Frontal cortex (tissue), 4 donors: ENCODE measurements around the gene KLHL29. TPM values are rescaled to one million over a fixed set of nuclear protein-coding genes. Genes with fewer than 3 reads are reported as not detected.
A peak's percentile ranks its signal among the peaks of the same experiment; 100 is the strongest.

Experiments
- DNase-seq, 2 donors: peaks; one replicate each; pipeline ENCODE4 v3.0.0; 2012; ENCODE audit warnings: low spot score in 2 of 2
- FAIRE-seq: peaks from 2 replicates; lab custom pipeline; 2012; peaks lifted over from hg19 to GRCh38; lab: Jason Lieb, UNC
- total RNA-seq: library from RNA; depleted of rRNA; stranded (reverse); fragments of >200 nt; gene quantifications from one replicate; pipeline ENCODE4 v1.2.3, GENCODE V29; 2014
- donor health status: control.
- donor health status: control.
- donor health status: control.

Gene KLHL29
- total RNA-seq, 1 donor from 2014 or later = 14.3 TPM

DNA sequence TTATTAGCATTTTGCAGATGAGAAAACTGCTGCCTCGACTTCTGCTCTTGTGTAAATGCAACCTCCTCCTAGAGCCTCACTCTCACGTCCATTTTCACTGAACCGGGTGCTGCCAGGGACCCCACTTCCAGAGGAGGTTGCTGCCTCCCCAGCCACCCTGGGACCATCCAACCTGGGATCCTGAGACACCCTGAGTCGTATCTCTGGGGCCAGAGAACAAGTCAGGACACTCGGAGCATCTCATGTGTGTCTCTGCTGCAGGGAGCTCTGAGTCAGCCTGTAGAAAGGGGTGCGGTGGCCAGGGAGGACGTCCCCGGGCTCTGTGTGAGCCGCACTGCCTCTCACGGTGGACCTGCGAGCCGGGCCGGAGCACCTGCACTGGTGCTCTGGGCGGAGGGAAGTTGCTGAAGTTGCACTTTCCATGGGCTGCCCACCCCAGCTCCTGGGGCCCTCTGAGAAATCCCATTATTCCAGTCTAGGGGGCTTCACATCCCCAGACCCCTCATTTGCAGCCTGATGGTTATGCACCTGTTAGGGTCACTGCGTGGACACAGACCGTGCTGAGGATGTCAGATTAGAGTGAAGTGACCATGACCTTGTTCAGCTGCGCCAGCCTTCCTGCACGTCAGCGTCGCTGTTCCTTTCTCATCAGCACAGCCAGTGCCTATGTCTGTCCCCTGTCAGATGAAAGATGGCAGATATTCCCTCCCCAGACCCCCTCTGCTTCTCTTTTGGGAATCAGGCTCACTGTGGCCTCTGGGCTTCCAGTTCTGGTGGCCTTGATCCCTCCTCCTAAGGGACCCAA lies 230.4 kb downstream of the KLHL29 start:
- no peak for DNase-seq

GRCh38 chr2:23616630-23617029 lies 231.7 kb downstream of the KLHL29 start:
- DNase-seq (no peak), FAIRE-seq (no peak)

More for the DNA sequence above, 230.4 kb downstream of the KLHL29 start:
- no peak for FAIRE-seq

DNA sequence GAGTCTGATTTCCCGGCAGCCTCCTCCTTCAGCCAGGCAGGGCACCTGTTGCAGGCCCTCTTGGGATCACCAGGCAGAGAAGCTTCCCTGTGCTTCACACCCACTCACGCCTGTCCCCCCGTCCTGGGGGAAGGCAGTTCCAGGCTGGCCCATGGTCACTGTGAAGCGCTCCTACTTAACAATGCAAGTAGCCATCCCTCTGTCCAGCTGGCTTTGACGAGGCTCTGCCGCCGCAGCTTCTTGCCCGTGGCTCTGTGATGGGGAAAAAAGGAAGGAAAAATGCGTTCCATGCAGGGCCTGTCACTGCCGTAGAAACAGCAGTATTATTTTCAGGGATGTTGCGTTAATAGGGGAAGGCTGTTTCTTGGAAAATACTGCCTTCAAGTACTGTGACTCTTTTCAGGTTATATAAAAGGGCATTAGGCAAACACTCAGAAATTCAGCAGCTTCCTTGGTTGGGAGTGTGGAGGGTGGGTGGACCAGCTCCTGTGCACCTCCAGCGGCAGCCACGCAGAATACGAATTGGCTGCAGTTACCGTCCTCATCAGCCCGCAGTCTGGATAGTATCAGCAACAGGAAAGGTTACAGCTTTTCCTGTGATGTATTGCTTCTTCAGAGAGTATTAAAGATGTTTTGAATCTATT lies 232.3 kb downstream of the KLHL29 start:
- DNase-seq (peak in 1 of 2 donors; percentile 67), FAIRE-seq (no peak)

DNA sequence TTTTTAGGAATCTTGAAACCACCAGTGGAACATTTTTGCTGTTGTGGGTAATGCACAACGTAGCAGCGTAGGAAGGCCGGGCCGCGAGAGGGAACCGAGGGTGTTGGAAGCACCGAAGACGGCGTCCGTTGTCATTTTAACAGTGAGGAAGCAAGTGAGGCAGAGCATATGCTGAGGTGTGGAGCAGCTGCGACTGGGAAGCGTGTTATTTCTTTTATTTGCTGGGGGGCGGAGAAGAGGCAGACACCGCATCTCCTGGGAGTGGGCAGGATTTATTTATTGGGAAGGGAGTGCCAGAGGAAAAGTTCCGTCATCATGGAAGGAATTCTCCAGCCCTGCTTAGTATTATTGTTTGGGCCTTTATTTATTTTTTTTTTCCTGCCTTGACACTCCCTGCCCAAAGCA lies 232.8 kb downstream of the KLHL29 start:
- no peak for FAIRE-seq
- DNase-seq = no peak

- no peak for FAIRE-seq
- no peak for DNase-seq
These were observed 233.3 kb downstream of the KLHL29 start for GRCh38 chr2:23618265-23618664.

DNA sequence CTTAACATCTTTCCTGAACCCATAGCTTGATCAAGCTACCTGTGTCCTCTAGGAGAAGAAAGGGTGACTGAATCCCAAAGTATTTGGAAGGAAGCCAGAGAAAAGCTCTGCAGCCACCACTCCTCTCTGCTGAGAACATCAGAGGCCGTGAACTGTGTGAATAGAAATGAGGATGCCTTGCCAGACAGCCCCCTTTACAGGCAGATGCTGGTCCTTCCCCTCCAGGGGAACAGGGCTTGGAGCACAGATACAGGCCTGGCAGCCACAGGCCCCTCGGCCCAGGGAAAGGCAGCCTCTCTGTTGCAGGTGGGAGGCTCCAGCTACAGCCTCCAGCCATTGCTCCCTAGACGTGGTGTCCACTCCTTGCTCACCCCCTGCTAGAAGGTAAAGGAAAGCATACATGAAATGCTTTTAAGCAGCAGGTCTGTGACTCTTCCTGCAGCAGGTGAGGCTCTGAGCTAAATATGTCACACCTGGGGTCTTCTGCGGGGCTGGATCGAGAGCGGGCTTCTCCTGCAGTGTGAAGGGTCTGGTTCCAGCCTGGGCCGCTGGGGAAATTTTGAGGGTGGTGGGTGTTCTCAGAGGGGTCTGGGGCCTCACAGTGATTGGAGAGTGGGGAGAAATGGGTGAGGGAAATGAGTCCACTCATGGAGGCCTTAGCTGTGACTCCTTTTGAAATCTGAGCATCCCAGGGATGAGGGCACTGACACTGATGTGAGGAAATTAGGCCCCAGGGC lies 234.0 kb downstream of the KLHL29 start:
- FAIRE-seq (no peak), DNase-seq (no peak)

GRCh38 chr2:23619941-23620340 lies 235.0 kb downstream of the KLHL29 start:
- no peak for FAIRE-seq
- DNase-seq = no peak

GRCh38 chr2:23620841-23621341 lies 235.9 kb downstream of the KLHL29 start:
- FAIRE-seq (no peak), DNase-seq (no peak)

- DNase-seq (no peak), FAIRE-seq (no peak)
These were observed 236.6 kb downstream of the KLHL29 start for GRCh38 chr2:23621616-23622015.

- DNase-seq (no peak), FAIRE-seq (no peak)
These were observed 237.5 kb downstream of the KLHL29 start for GRCh38 chr2:23622466-23622865.

DNA sequence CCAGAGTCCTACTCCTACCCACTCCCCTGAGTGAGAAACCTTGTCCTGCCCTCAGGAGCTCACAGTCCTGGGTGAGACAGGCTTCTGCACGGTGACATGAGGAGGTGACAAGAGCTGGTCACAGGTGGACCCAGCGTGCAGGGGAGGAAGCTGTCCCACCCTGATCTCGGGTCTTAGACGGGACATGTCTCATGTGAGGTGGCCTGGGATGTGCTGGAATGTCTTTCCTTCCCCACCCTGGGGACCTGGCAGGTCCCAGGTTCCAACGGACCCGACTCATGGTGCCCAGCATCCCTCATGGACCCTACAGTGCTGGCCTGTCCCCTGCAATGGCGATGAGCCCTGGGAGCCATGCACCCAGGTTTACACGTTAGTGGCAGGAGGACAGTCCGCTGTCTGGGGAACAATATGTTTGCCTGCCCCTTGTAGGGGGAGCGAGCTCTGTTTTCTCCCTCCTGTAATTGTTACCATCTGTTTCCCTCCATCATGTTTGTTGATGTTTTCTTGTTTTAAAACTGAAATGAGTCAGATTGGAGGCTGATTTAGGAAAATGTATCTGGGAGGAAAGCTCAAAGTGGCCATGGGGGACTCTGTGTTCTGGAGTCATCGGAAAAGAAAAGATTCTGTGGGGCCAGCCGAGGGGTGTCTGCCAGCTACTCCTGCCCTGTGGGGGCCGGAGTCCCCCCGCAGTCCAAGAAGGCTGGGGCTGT lies 238.1 kb downstream of the KLHL29 start:
- FAIRE-seq = no peak

DNA sequence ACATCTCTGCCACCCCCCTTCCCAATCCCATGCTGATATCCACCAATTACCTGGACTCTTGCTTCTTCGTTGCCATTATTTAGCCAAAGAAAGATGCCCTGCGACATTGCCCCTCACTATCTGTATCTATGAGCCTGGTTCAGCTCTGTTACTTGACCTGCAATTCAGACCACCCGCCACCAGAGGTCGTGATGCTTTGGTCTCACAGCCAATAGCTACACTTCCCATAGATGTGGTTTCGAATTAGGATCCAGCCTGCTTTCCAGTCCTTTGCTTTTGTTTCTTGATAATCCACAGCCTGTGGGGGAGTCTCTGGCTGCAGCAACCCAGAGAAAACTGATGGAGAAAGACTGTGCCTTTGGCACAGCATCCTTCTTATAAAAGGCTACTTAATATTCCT lies 239.4 kb downstream of the KLHL29 start:
- DNase-seq (no peak), FAIRE-seq (no peak)

More for the DNA sequence above, 238.1 kb downstream of the KLHL29 start:
- DNase-seq = no peak

GRCh38 chr2:23624915-23625314 lies 239.9 kb downstream of the KLHL29 start:
- DNase-seq (no peak), FAIRE-seq (no peak)

- DNase-seq (no peak), FAIRE-seq (no peak)
These were observed 240.7 kb downstream of the KLHL29 start for GRCh38 chr2:23625726-23626125.

DNA sequence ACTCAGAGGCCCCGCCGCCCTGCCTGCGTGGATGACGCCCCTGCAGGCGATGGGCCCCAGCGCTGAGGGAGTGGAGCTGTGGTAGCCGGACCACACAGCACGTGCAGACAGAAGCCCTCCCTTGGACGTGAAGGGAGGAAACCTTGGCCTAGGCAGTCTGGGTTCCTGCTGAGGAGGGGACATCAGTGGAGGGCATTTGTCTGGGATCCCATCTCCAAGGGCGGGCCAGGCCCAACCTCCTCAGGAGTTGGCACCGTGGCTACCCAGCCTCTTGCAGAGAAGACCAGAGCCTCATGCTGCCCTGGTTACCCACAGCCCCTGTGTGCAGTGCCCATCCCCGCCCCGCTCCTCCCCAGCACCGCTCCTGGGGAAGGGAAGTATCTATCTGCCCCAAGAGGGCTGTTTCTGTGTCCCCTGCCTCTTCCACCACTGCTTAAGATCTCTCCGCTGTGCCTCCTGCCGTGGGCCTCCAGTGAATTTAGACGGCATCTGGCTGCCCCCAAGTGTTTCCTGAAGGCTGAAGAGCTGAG lies 241.8 kb downstream of the KLHL29 start:
- FAIRE-seq (no peak), DNase-seq (no peak)

- DNase-seq = no peak
- no peak for FAIRE-seq
These were observed 242.4 kb downstream of the KLHL29 start for GRCh38 chr2:23627236-23628009.

DNA sequence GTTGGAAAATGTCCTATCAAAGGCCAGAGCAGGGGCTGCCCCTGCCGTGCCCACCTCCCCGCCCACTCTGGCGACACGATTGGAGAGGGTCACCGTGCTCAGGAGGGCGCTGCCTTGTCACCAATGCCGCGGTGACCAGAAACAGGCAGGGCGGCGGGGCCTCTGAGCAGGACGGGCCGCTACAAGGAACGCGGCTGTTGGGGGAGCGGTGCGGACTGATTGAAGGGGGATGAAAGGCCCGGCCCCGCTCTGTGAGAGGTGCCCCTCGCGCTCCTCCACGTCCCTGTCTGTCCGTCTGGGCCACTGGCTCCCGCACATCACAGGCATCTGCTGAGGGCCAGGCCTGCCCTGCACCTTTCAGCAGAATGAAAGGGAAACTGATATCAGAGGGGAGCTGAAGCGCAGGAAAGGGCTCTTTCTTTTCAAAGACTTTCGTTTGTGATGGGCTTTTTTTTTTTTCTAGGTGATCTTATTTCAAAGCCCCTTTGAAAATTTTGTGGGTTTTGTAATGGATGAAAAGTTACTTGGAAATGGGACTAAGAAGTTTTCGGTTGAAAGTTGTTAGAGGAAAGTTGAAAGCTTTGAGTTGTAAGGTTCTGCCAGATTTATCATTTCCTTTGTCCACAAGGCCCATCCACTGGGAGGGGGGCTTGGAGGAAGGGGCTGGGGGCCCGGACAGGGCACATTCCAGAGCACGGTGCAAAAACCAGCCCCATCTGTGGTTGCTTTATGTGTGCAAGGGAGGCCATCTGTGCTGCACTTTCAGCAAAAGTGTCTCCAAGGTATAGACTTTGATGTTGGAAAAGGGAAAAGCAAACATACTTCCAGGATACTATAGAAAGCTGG lies 244.2 kb downstream of the KLHL29 start:
- DNase-seq (no peak), FAIRE-seq (no peak)
